T-cell (primary cell): ENCODE data around the gene SUGP1. TPM values are rescaled to one million over a fixed set of nuclear protein-coding genes. Genes with fewer than 3 reads are reported as not detected.
A peak's percentile ranks its signal among the peaks of the same experiment; 100 is the strongest.

Experiments used
- ATAC-seq, 4 experiments: fragments of 200-7000 bp in 3 of 4; fragments of 150-1000 bp in 1 of 4; cut with Tn5 transposase; replicated peaks in 1 of 4; 1 replicate in 3 of 4; 2 replicates in 1 of 4; pipeline ENCODE4 v1.10.0; 2021; ENCODE audit warnings: moderate library complexity in 3 of 4, mild to moderate bottlenecking in 2 of 4, moderate number of reproducible peaks in 1 of 4
- CTCF ChIA-PET, 2 donors: fragments of 300-600 bp; sonication (Branson Sonifier 250); formaldehyde crosslinking; loops; one replicate each; lab custom pipeline; 2022; ENCODE audit warnings: antibody characterized with exemption in 2 of 2; lab: Charles Lee
- POLR2A ChIA-PET, 2 donors: fragments of 300-600 bp; sonication (Branson Sonifier 250); formaldehyde crosslinking; loops; one replicate each; lab custom pipeline; 2022; ENCODE audit warnings: antibody characterized with exemption in 2 of 2; lab: Charles Lee
- DNase-seq, 35 experiments: peaks; one replicate each; pipeline versions ENCODE4 v3.0.0 to v3.0.0-alpha.2; 2013 to 2023
- H3K27ac ChIP-seq: one replicate; pipeline ENCODE4 v1.5.1; 2013; ENCODE audit warnings: low read length
- H3K27me3 ChIP-seq, 2 experiments: replicated peaks in 1 of 2; 1 replicate in 1 of 2; 2 replicates in 1 of 2; pipeline versions ENCODE4 v1.6.1 to v1.7.0; 2013; ENCODE audit warnings: low read length in 1 of 2, mixed read lengths in 1 of 2; ENCODE audit not compliant: control insufficient read depth in 2 of 2, insufficient read depth in 2 of 2; ENCODE audit errors: extremely low read depth in 1 of 2
- H3K36me3 ChIP-seq, 2 donors: 1 replicate in 1 of 2; 2 replicates in 1 of 2; pipeline versions ENCODE4 v1.6.1 to v1.7.0; 2013; ENCODE audit warnings: low read length in 1 of 2; ENCODE audit not compliant: control insufficient read depth in 2 of 2, insufficient read depth in 1 of 2; ENCODE audit errors: extremely low read depth in 1 of 2
- H3K4me1 ChIP-seq, 2 experiments: 1 replicate in 1 of 2; 2 replicates in 1 of 2; pipeline versions ENCODE4 v1.6.1 to v1.7.0; 2013; ENCODE audit warnings: low read length in 2 of 2, mixed read lengths in 1 of 2; ENCODE audit not compliant: insufficient read depth in 2 of 2, control insufficient read depth in 1 of 2; ENCODE audit errors: extremely low read depth in 1 of 2
- H3K4me3 ChIP-seq, 2 donors: 1 replicate in 1 of 2; 2 replicates in 1 of 2; pipeline versions ENCODE4 v1.5.1 to v1.7.0; 2013; ENCODE audit warnings: mild to moderate bottlenecking in 2 of 2, low read length in 1 of 2, moderate library complexity in 1 of 2; ENCODE audit not compliant: control insufficient read depth in 1 of 2; ENCODE audit errors: extremely low read depth in 1 of 2
- H3K9me3 ChIP-seq: 2 replicates; pipeline ENCODE4 v1.7.0; 2013
- H3K27ac Mint-ChIP-seq, 2 donors: one replicate each; pipeline ENCODE4 v1.8.0; 2020 to 2021; ENCODE audit warnings: mild to moderate bottlenecking in 2 of 2, mixed read lengths in 2 of 2
- H3K27me3 Mint-ChIP-seq, 2 donors: one replicate each; pipeline ENCODE4 v1.8.0; 2021 to 2022; ENCODE audit warnings: mixed read lengths in 2 of 2
- H3K36me3 Mint-ChIP-seq: one replicate; pipeline ENCODE4 v1.8.0; 2021; ENCODE audit warnings: mixed read lengths
- H3K4me1 Mint-ChIP-seq, 3 donors: one replicate each; pipeline ENCODE4 v1.8.0; 2020 to 2022; ENCODE audit warnings: mixed read lengths in 3 of 3, mild to moderate bottlenecking in 1 of 3
- H3K4me3 Mint-ChIP-seq, 3 donors: one replicate each; pipeline ENCODE4 v1.8.0; 2020 to 2022; ENCODE audit warnings: mild to moderate bottlenecking in 3 of 3, mixed read lengths in 3 of 3, moderate library complexity in 3 of 3
- H3K9me3 Mint-ChIP-seq, 3 donors: one replicate each; pipeline ENCODE4 v1.8.0; 2020 to 2022; ENCODE audit warnings: mixed read lengths in 3 of 3
- WGBS: methylation state at CpG from one replicate; pipeline ENCODE4 v1.1.5; 2013; ENCODE audit warnings: missing lambda C conversion rate; ENCODE audit not compliant: insufficient coverage; 5-methylcytosine and 5-hydroxymethylcytosine counted together
- total RNA-seq, 35 experiments: library from RNA in 6 of 35; stranded (reverse) in 6 of 35; fragments of 120-200 nt in 1 of 35; gene quantifications; one replicate each; pipeline versions ENCODE4 v1.2.1 to v1.2.4 and lab custom pipeline; 2013 to 2026

The SUGP1 gene
- total RNA-seq, 5 donors from 2014 or later (not counting 1 experiment from before 2014, with no cell fraction given) = 59.5 to 89.8 (median 87.4) TPM

- Mint-ChIP-seq H3K4me3 (no peak overlapping the region), H3K4me1 (no peaks in the 10 kb centered on the region), H3K36me3 (peaks cover 41% of the 10 kb centered on the region), H3K27me3 (no peaks in the 10 kb centered on the region), H3K27ac (no peak overlapping the region), H3K9me3 (no peaks in the 10 kb centered on the region)
- DNase-seq (no peak), ATAC-seq (no peak)
- Histone ChIP-seq H3K4me1 (no peaks in the 10 kb centered on the region), H3K27me3 (no peaks in the 10 kb centered on the region), H3K36me3 (peaks cover 5 to 61% of the 10 kb centered on the region in 2 donors), H3K27ac (no peak overlapping the region), H3K9me3 (no peaks in the 10 kb centered on the region), H3K4me3 (no peak overlapping the region)
- 92% methylated on average over 9 of the region's 9 CpGs for WGBS
- CTCF ChIA-PET = interaction anchor here in 1 of 2 donors (0.6 kb wide), 1 partner anchor 1760 kb away, joined by 6 read pairs; no protein-coding TSS in a partner anchor
- POLR2A ChIA-PET = no interaction called here
These were observed 22.6 kb downstream of the SUGP1 start for GRCh38 chr19:19297759-19298158.

GRCh38 chr19:19296953-19297689, 23.2 kb downstream of the SUGP1 start:
- no peak overlapping the region for H3K4me3 Mint-ChIP-seq
- Histone ChIP-seq H3K9me3 (no peaks in the 10 kb centered on the region), H3K4me3 (no peak overlapping the region), H3K4me1 (no peaks in the 10 kb centered on the region), H3K36me3 (peaks cover 3 to 63% of the 10 kb centered on the region in 2 donors), H3K27me3 (no peaks in the 10 kb centered on the region), H3K27ac (no peak overlapping the region)
- DNase-seq (no peak), ATAC-seq (peak in 1 of 4 experiments; percentile 18)
- no peaks in the 10 kb centered on the region for H3K4me1 Mint-ChIP-seq
- ChIA-PET CTCF (interaction anchor here in 1 of 2 donors (0.6 kb wide), 1 partner anchor 1759 kb away, joined by 6 read pairs; no protein-coding TSS in a partner anchor), POLR2A (no interaction called here)
- no peaks in the 10 kb centered on the region for H3K27me3 Mint-ChIP-seq
- over 99% methylated on average over 13 of the region's 19 CpGs for WGBS
- H3K36me3 Mint-ChIP-seq = peaks cover 46% of the 10 kb centered on the region
- no peak overlapping the region for H3K27ac Mint-ChIP-seq
- H3K9me3 Mint-ChIP-seq = peaks cover 0 to 3% (median 0%) of the 10 kb centered on the region in 3 donors

GRCh38 chr19:19294914-19295313, 25.4 kb downstream of the SUGP1 start:
- Histone ChIP-seq H3K4me3 (no peak overlapping the region), H3K27me3 (no peaks in the 10 kb centered on the region), H3K27ac (no peak overlapping the region), H3K9me3 (no peaks in the 10 kb centered on the region), H3K36me3 (peaks cover 3 to 47% of the 10 kb centered on the region in 2 donors), H3K4me1 (no peaks in the 10 kb centered on the region)
- no peak for ATAC-seq
- peaks cover 0 to 3% (median 0%) of the 10 kb centered on the region in 3 donors for H3K9me3 Mint-ChIP-seq
- CTCF ChIA-PET = no interaction called here
- no peaks in the 10 kb centered on the region for H3K4me1 Mint-ChIP-seq
- POLR2A ChIA-PET = no interaction called here
- H3K27me3 Mint-ChIP-seq = no peaks in the 10 kb centered on the region
- no peak for DNase-seq
- WGBS = no CpG with 5 or more reads among the region's 4 CpGs
- no peak overlapping the region for H3K4me3 Mint-ChIP-seq
- H3K27ac Mint-ChIP-seq = no peak overlapping the region
- H3K36me3 Mint-ChIP-seq = peaks cover 57% of the 10 kb centered on the region

- no peak for ATAC-seq
- DNase-seq = no peak
- ChIA-PET CTCF (no interaction called here), POLR2A (no interaction called here)
- no peak overlapping the region for H3K4me3 ChIP-seq
- no peaks in the 10 kb centered on the region for H3K27me3 ChIP-seq
- H3K27ac ChIP-seq = no peak overlapping the region
- Mint-ChIP-seq H3K9me3 (peaks cover 0 to 3% (median 0%) of the 10 kb centered on the region in 3 donors), H3K27ac (no peak overlapping the region), H3K36me3 (peaks cover 63% of the 10 kb centered on the region), H3K4me1 (no peaks in the 10 kb centered on the region), H3K27me3 (no peaks in the 10 kb centered on the region), H3K4me3 (no peak overlapping the region)
- WGBS = 78% methylated on average over 1 of the region's 5 CpGs
- peaks cover 7 to 65% of the 10 kb centered on the region in 2 donors for H3K36me3 ChIP-seq
- H3K9me3 ChIP-seq = no peaks in the 10 kb centered on the region
- no peaks in the 10 kb centered on the region for H3K4me1 ChIP-seq
These were observed 27.7 kb downstream of the SUGP1 start for GRCh38 chr19:19292607-19293006.

- no peaks in the 10 kb centered on the region for H3K4me1 Mint-ChIP-seq
- no peaks in the 10 kb centered on the region for H3K27me3 Mint-ChIP-seq
- Histone ChIP-seq H3K27me3 (peaks cover 0 to 3% of the 10 kb centered on the region in 2 experiments), H3K4me3 (no peak overlapping the region), H3K9me3 (no peaks in the 10 kb centered on the region), H3K27ac (no peak overlapping the region), H3K4me1 (no peaks in the 10 kb centered on the region), H3K36me3 (peaks cover 12 to 77% of the 10 kb centered on the region in 2 donors)
- 100% methylated on average over 7 of the region's 10 CpGs for WGBS
- ChIA-PET POLR2A (interaction anchor here in 1 of 2 donors (0.6 kb wide), 1 partner anchor 1011 kb away, joined by 5 read pairs; the partner anchor contains the start of gene IQCN), CTCF (no interaction called here)
- no peaks in the 10 kb centered on the region for H3K9me3 Mint-ChIP-seq
- no peak for DNase-seq
- H3K4me3 Mint-ChIP-seq = no peak overlapping the region
- no peak for ATAC-seq
- no peak overlapping the region for H3K27ac Mint-ChIP-seq
- H3K36me3 Mint-ChIP-seq = peaks cover 51% of the 10 kb centered on the region
These were observed 34.6 kb downstream of the SUGP1 start for GRCh38 chr19:19285686-19286085.

- Histone ChIP-seq H3K9me3 (no peaks in the 10 kb centered on the region), H3K4me3 (no peak overlapping the region), H3K27me3 (peaks cover 0 to 18% of the 10 kb centered on the region in 2 experiments), H3K36me3 (peaks cover 18 to 84% of the 10 kb centered on the region in 2 donors), H3K27ac (no peak overlapping the region), H3K4me1 (no peaks in the 10 kb centered on the region)
- Mint-ChIP-seq H3K9me3 (no peaks in the 10 kb centered on the region), H3K4me1 (no peaks in the 10 kb centered on the region), H3K27ac (no peak overlapping the region), H3K27me3 (no peaks in the 10 kb centered on the region), H3K36me3 (peaks cover 54% of the 10 kb centered on the region), H3K4me3 (no peak overlapping the region)
- 96% methylated on average over 12 of the region's 16 CpGs for WGBS
- DNase-seq = no peak
- ChIA-PET CTCF (no interaction called here), POLR2A (interaction anchor here in 1 of 2 donors (0.5 kb wide), 1 partner anchor 10 kb away, joined by 3 read pairs; no protein-coding TSS in a partner anchor)
- no peak for ATAC-seq
These were observed 39.7 kb downstream of the SUGP1 start for GRCh38 chr19:19280561-19280960.
